ENCODE data around the gene UNC45A.
"Not testable (repeated sequence)": the region's sequence is repeated elsewhere in the genome, so short reads cannot be mapped to it uniquely, and the experiment has no call there.

UNC45A gene

DNA sequence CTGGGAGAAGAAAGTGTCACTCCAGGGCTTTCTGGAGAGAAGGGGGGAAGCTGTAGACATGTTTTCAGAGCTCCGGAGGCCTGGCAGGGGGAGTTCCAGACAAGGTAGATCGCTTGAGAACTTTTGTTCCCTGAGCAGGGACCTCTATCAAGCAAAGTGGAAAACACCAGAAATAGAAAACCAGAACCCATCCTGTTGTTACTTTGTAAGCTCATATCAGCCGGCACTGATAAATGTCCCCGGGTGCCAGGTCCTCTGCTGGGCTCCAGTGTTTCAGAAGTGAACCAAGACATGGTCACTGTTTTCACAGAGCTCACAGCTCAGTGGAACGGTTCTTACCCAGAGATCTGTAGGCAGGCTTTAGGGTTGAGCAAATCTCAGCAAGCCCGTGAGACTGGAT lies 16.2 kb upstream of the UNC45A start:
- DNase-seq: no peak
- H3K79me2 ChIP-seq (ENCODE audit: low read length): no peaks in the 10 kb centered on the region
- no peak overlapping the region for H3K27ac ChIP-seq (ENCODE audit: low read length)
- no peaks in the 10 kb centered on the region for H3K4me1 ChIP-seq (ENCODE audit: low read length)
- H3K9me3 ChIP-seq (replicated peaks; ENCODE audit: insufficient read depth, low read length): no peaks in the 10 kb centered on the region
- H2AFZ ChIP-seq (ENCODE audit: low read length): no peak overlapping the region
- H3K9ac ChIP-seq (ENCODE audit: low read length): no peak overlapping the region
- H3K4me3 ChIP-seq (ENCODE audit: low read length): no peak overlapping the region
- H3K9me2 ChIP-seq (replicated peaks; ENCODE audit: insufficient read depth, low read length): no peaks in the 10 kb centered on the region
- no peaks in the 10 kb centered on the region for H3K27me3 ChIP-seq (replicated peaks; ENCODE audit: insufficient read depth, low read length)
- peaks cover 3% of the 10 kb centered on the region; the same call in 1 of the 2 replicates for H3K36me3 ChIP-seq (replicated peaks; ENCODE audit: insufficient read depth, low read length)
- H4K20me1 ChIP-seq (ENCODE audit: insufficient read depth, low read length): no peaks in the 10 kb centered on the region
- TF ChIP-seq EZH2 (optimal IDR thresholded peaks at IDR 0.05; ENCODE audit: low read depth, low read length): no peak
- TF ChIP-seq EZH2phosphoT487 (IDR thresholded peaks at IDR 0.05; ENCODE audit: low read length): no peak
- TF ChIP-seq, protein P1, sequence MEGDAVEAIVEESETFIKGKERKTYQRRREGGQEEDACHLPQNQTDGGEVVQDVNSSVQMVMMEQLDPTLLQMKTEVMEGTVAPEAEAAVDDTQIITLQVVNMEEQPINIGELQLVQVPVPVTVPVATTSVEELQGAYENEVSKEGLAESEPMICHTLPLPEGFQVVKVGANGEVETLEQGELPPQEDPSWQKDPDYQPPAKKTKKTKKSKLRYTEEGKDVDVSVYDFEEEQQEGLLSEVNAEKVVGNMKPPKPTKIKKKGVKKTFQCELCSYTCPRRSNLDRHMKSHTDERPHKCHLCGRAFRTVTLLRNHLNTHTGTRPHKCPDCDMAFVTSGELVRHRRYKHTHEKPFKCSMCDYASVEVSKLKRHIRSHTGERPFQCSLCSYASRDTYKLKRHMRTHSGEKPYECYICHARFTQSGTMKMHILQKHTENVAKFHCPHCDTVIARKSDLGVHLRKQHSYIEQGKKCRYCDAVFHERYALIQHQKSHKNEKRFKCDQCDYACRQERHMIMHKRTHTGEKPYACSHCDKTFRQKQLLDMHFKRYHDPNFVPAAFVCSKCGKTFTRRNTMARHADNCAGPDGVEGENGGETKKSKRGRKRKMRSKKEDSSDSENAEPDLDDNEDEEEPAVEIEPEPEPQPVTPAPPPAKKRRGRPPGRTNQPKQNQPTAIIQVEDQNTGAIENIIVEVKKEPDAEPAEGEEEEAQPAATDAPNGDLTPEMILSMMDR (IDR thresholded peaks at IDR 0.05; ENCODE audit: low read length): no peak
- no peaks in the 10 kb centered on the region for H3F3A ChIP-seq (ENCODE audit: insufficient read depth, low read length)
- H3K4me2 ChIP-seq (ENCODE audit: low read depth, low read length): no peak overlapping the region

- H3F3A ChIP-seq (ENCODE audit: insufficient read depth, low read length): no peaks in the 10 kb centered on the region
- no peak overlapping the region for H3K4me2 ChIP-seq (ENCODE audit: low read depth, low read length)
- H3K27me3 ChIP-seq (replicated peaks; ENCODE audit: insufficient read depth, low read length): no peaks in the 10 kb centered on the region
- TF ChIP-seq EZH2phosphoT487 (IDR thresholded peaks at IDR 0.05; ENCODE audit: low read length) (no peak), EZH2 (optimal IDR thresholded peaks at IDR 0.05; ENCODE audit: low read depth, low read length) (no peak)
- TF ChIP-seq, protein P1 (IDR thresholded peaks at IDR 0.05; ENCODE audit: low read length): no peak
- no peaks in the 10 kb centered on the region for H3K36me3 ChIP-seq (replicated peaks; ENCODE audit: insufficient read depth, low read length)
- H3K27ac ChIP-seq (ENCODE audit: low read length): no peak overlapping the region
- H3K4me3 ChIP-seq (ENCODE audit: low read length): no peak overlapping the region
- H2AFZ ChIP-seq (ENCODE audit: low read length): no peak overlapping the region
- no peaks in the 10 kb centered on the region for H3K79me2 ChIP-seq (ENCODE audit: low read length)
- H3K9me3 ChIP-seq (replicated peaks; ENCODE audit: insufficient read depth, low read length): no peaks in the 10 kb centered on the region
- H3K9me2 ChIP-seq (replicated peaks; ENCODE audit: insufficient read depth, low read length): no peaks in the 10 kb centered on the region
- H4K20me1 ChIP-seq (ENCODE audit: insufficient read depth, low read length): no peaks in the 10 kb centered on the region
- DNase-seq: no peak
- no peaks in the 10 kb centered on the region for H3K4me1 ChIP-seq (ENCODE audit: low read length)
- H3K9ac ChIP-seq (ENCODE audit: low read length): no peak overlapping the region
Observed at GRCh38 chr15:90921887-90922286, 13.2 kb upstream of the UNC45A start.

GRCh38 chr15:90922712-90923322 lies 12.3 kb upstream of the UNC45A start:
- H3K27me3 ChIP-seq (replicated peaks; ENCODE audit: insufficient read depth, low read length); H3K4me3 ChIP-seq (ENCODE audit: low read length); H3F3A ChIP-seq (ENCODE audit: insufficient read depth, low read length); H3K9ac ChIP-seq (ENCODE audit: low read length); H4K20me1 ChIP-seq (ENCODE audit: insufficient read depth, low read length); H3K79me2 ChIP-seq (ENCODE audit: low read length); H3K9me3 ChIP-seq (replicated peaks; ENCODE audit: insufficient read depth, low read length); H3K27ac ChIP-seq (ENCODE audit: low read length); H3K4me1 ChIP-seq (ENCODE audit: low read length); H3K4me2 ChIP-seq (ENCODE audit: low read depth, low read length); H2AFZ ChIP-seq (ENCODE audit: low read length); H3K36me3 ChIP-seq (replicated peaks; ENCODE audit: insufficient read depth, low read length); H3K9me2 ChIP-seq (replicated peaks; ENCODE audit: insufficient read depth, low read length): not testable (repeated sequence)
- DNase-seq: peak; percentile 19

DNA sequence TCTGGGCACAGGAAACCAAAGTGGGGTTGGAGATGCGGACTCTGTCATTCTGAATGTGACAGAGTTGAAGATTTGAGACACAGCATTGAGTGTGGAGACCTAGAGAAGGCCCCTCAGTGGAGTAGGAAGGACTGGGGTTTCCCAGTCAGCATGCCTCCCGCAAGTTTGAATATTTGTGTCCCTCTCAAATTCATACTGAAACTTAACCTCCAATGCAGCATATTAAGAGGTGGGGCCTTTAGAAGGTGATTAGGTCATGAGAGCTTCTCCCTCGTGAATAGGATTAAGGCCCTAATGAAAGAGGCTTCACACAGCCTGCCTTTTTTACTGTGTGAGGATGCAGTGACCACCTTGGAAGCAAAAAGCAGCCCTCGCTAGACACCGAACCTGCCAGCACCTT lies 10.7 kb upstream of the UNC45A start:
- no peak for DNase-seq
- no peak overlapping the region for H2AFZ ChIP-seq (ENCODE audit: low read length)
- H3K4me2 ChIP-seq (ENCODE audit: low read depth, low read length): no peak overlapping the region
- TF ChIP-seq EZH2phosphoT487 (IDR thresholded peaks at IDR 0.05; ENCODE audit: low read length): no peak
- TF ChIP-seq EZH2 (optimal IDR thresholded peaks at IDR 0.05; ENCODE audit: low read depth, low read length): no peak
- TF ChIP-seq, protein P1 (IDR thresholded peaks at IDR 0.05; ENCODE audit: low read length): no peak
- H3K79me2 ChIP-seq (ENCODE audit: low read length): peaks cover 6% of the 10 kb centered on the region
- peaks cover 4% of the 10 kb centered on the region; the same call in 1 of the 2 replicates for H3K4me1 ChIP-seq (ENCODE audit: low read length)
- no peaks in the 10 kb centered on the region for H3K9me2 ChIP-seq (replicated peaks; ENCODE audit: insufficient read depth, low read length)
- no peaks in the 10 kb centered on the region for H3K27me3 ChIP-seq (replicated peaks; ENCODE audit: insufficient read depth, low read length)
- no peaks in the 10 kb centered on the region for H4K20me1 ChIP-seq (ENCODE audit: insufficient read depth, low read length)
- H3K4me3 ChIP-seq (ENCODE audit: low read length): no peak overlapping the region
- H3K9me3 ChIP-seq (replicated peaks; ENCODE audit: insufficient read depth, low read length): no peaks in the 10 kb centered on the region
- H3K36me3 ChIP-seq (replicated peaks; ENCODE audit: insufficient read depth, low read length): no peaks in the 10 kb centered on the region
- peaks cover 6% of the 10 kb centered on the region for H3F3A ChIP-seq (ENCODE audit: insufficient read depth, low read length)
- no peak overlapping the region for H3K27ac ChIP-seq (ENCODE audit: low read length)
- H3K9ac ChIP-seq (ENCODE audit: low read length): no peak overlapping the region

- H4K20me1 ChIP-seq (ENCODE audit: insufficient read depth, low read length); H3K4me2 ChIP-seq (ENCODE audit: low read depth, low read length); H3K36me3 ChIP-seq (replicated peaks; ENCODE audit: insufficient read depth, low read length); H3K4me3 ChIP-seq (ENCODE audit: low read length); H2AFZ ChIP-seq (ENCODE audit: low read length); H3K9me2 ChIP-seq (replicated peaks; ENCODE audit: insufficient read depth, low read length); H3K4me1 ChIP-seq (ENCODE audit: low read length); H3K9ac ChIP-seq (ENCODE audit: low read length); H3K27ac ChIP-seq (ENCODE audit: low read length); H3K27me3 ChIP-seq (replicated peaks; ENCODE audit: insufficient read depth, low read length); DNase-seq; H3K9me3 ChIP-seq (replicated peaks; ENCODE audit: insufficient read depth, low read length): not testable (repeated sequence)
- Histone ChIP-seq H3F3A (ENCODE audit: insufficient read depth, low read length) (peaks cover 29% of the 10 kb centered on the region), H3K79me2 (ENCODE audit: low read length) (peaks cover 11% of the 10 kb centered on the region)
Observed at GRCh38 chr15:90926766-90927165, 8.3 kb upstream of the UNC45A start.

Data from MM.1S (cell line).